HAP-1 (cell line): ENCODE data around the gene RNASE7.

Experiments
- DNase-seq, 2 experiments: peaks; one replicate each; pipeline ENCODE4 v3.0.0-alpha.2; 2016 to 2020; ENCODE audit warnings: low spot score in 2 of 2
- H3K27me3 ChIP-seq: fragments of 250-450 bp; sonication (Bioruptor Pico); 2 replicates; pipeline ENCODE4 v1.5.1; 2020; ENCODE audit warnings: low read depth, mild to moderate bottlenecking, moderate library complexity
- H3K36me3 ChIP-seq: fragments of 250-450 bp; sonication (Bioruptor Pico); replicated peaks from 2 replicates; pipeline ENCODE4 v1.5.1; 2020; ENCODE audit warnings: mild to moderate bottlenecking
- H3K4me1 ChIP-seq: fragments of 250-450 bp; sonication (Bioruptor Pico); 2 replicates; pipeline ENCODE4 v1.5.1; 2020; ENCODE audit warnings: mild to moderate bottlenecking
- H3K4me3 ChIP-seq: fragments of 250-450 bp; sonication (Bioruptor Pico); 2 replicates; pipeline ENCODE4 v1.5.1; 2020; ENCODE audit warnings: mild to moderate bottlenecking, moderate library complexity
- H3K9me3 ChIP-seq: fragments of 250-450 bp; sonication (Bioruptor Pico); 2 replicates; pipeline ENCODE4 v1.5.1; 2020; ENCODE audit warnings: mild to moderate bottlenecking, moderate library complexity
- in situ Hi-C: fragments of 300-500 bp; cut with MboI; formaldehyde crosslinking; loops from 3 replicates; pipeline ENCODE4 v1.14.3; 2020; ENCODE audit warnings: low sequenced_read_pairs, inconsistent platforms, mixed read lengths

Gene RNASE7

GRCh38 chr14:21057803-21058675 is 15.9 kb downstream of the RNASE7 start, which contains the start of gene RNASE8:
Gene RNASE8, plus strand, starts transcription at chr14:21057822. Its CDS starts 71 bp downstream, at chr14:21057893.
- Histone ChIP-seq H3K4me3 (no peak within 1 kb of the TSS), H3K4me1 (no peaks in the 10 kb centered on the region), H3K36me3 (no peaks in the 10 kb centered on the region), H3K9me3 (no peaks in the 10 kb centered on the region), H3K27me3 (peaks cover 2% of the 10 kb centered on the region)
- DNase-seq: no peak
- in situ Hi-C loops: no loop called here

- no peak overlapping the region for H3K4me3 ChIP-seq
- peaks cover 8% of the 10 kb centered on the region for H3K27me3 ChIP-seq
- no peak for DNase-seq
- in situ Hi-C loops: no loop called here
- H3K4me1 ChIP-seq: no peaks in the 10 kb centered on the region
- no peaks in the 10 kb centered on the region for H3K9me3 ChIP-seq
- no peaks in the 10 kb centered on the region for H3K36me3 ChIP-seq
These were observed 16.7 kb downstream of the RNASE7 start for GRCh38 chr14:21058903-21059302.

- DNase-seq: no peak
- in situ Hi-C loops: no loop called here
These were observed 17.9 kb downstream of the RNASE7 start for GRCh38 chr14:21059842-21060613.

GRCh38 chr14:21060614-21061346 is 18.6 kb downstream of the RNASE7 start:
- Histone ChIP-seq H3K4me1 (no peaks in the 10 kb centered on the region), H3K27me3 (peaks cover 15% of the 10 kb centered on the region), H3K36me3 (no peaks in the 10 kb centered on the region), H3K4me3 (no peak overlapping the region), H3K9me3 (no peaks in the 10 kb centered on the region)
- in situ Hi-C loops: no loop called here
- no peak for DNase-seq

More at GRCh38 chr14:21059842-21060613, 17.9 kb downstream of the RNASE7 start:
- no peaks in the 10 kb centered on the region for H3K36me3 ChIP-seq
- H3K4me1 ChIP-seq: no peaks in the 10 kb centered on the region
- peaks cover 8% of the 10 kb centered on the region for H3K27me3 ChIP-seq
- no peak overlapping the region for H3K4me3 ChIP-seq
- no peaks in the 10 kb centered on the region for H3K9me3 ChIP-seq

GRCh38 chr14:21061347-21061668 is 19.1 kb downstream of the RNASE7 start:
- in situ Hi-C loops: no loop called here
- no peak for DNase-seq

GRCh38 chr14:21063479-21063878 is 21.3 kb downstream of the RNASE7 start:
- no peak for DNase-seq
- Histone ChIP-seq H3K4me3 (no peak overlapping the region), H3K4me1 (no peaks in the 10 kb centered on the region), H3K27me3 (peaks cover 19% of the 10 kb centered on the region), H3K36me3 (no peaks in the 10 kb centered on the region), H3K9me3 (no peaks in the 10 kb centered on the region)
- in situ Hi-C loops: no loop called here

More at GRCh38 chr14:21061347-21061668, 19.1 kb downstream of the RNASE7 start:
- Histone ChIP-seq H3K4me1 (no peaks in the 10 kb centered on the region), H3K9me3 (no peaks in the 10 kb centered on the region), H3K27me3 (peaks cover 15% of the 10 kb centered on the region), H3K36me3 (no peaks in the 10 kb centered on the region), H3K4me3 (no peak overlapping the region)

GRCh38 chr14:21066882-21067502 is 24.8 kb downstream of the RNASE7 start:
- no peaks in the 10 kb centered on the region for H3K9me3 ChIP-seq
- in situ Hi-C loops: no loop called here
- H3K36me3 ChIP-seq: no peaks in the 10 kb centered on the region
- H3K27me3 ChIP-seq: peaks cover 19% of the 10 kb centered on the region
- H3K4me1 ChIP-seq: peaks cover 5% of the 10 kb centered on the region
- H3K4me3 ChIP-seq: no peak overlapping the region
- peak in 1 of 2 experiments; percentile 45 for DNase-seq

- Histone ChIP-seq H3K36me3 (no peaks in the 10 kb centered on the region), H3K4me3 (no peak overlapping the region), H3K27me3 (peaks cover 12% of the 10 kb centered on the region), H3K9me3 (no peaks in the 10 kb centered on the region), H3K4me1 (peaks cover 5% of the 10 kb centered on the region)
- DNase-seq: peak; percentile 55 to 76
- in situ Hi-C loops: no loop called here
These were observed 26.6 kb downstream of the RNASE7 start for GRCh38 chr14:21068521-21069387.

- Histone ChIP-seq H3K36me3 (no peaks in the 10 kb centered on the region), H3K4me3 (peak overlapping the region; percentile 32), H3K4me1 (peaks cover 5% of the 10 kb centered on the region), H3K27me3 (peaks cover 11% of the 10 kb centered on the region), H3K9me3 (no peaks in the 10 kb centered on the region)
- peak in 1 of 2 experiments; percentile 54 for DNase-seq
- in situ Hi-C loops: no loop called here
These were observed 27.4 kb downstream of the RNASE7 start for GRCh38 chr14:21069388-21070082.

- DNase-seq: peak; percentile 33 to 71
- H3K9me3 ChIP-seq: no peaks in the 10 kb centered on the region
- in situ Hi-C loops: no loop called here
- peaks cover 10% of the 10 kb centered on the region for H3K27me3 ChIP-seq
- H3K4me1 ChIP-seq: peaks cover 5% of the 10 kb centered on the region
- H3K4me3 ChIP-seq: peak within 1 kb of the TSS; percentile 53
- H3K36me3 ChIP-seq: no peaks in the 10 kb centered on the region; the same call in 1 of the 2 replicates
These were observed 28.0 kb downstream of the RNASE7 start, which contains the start of gene ARHGEF40 for GRCh38 chr14:21070083-21070609. Gene ARHGEF40, plus strand, starts transcription at chr14:21070304. Its CDS starts 93 bp downstream, at chr14:21070397.

- Histone ChIP-seq H3K4me3 (peak overlapping the region; percentile 53), H3K4me1 (peaks cover 5% of the 10 kb centered on the region), H3K9me3 (no peaks in the 10 kb centered on the region), H3K27me3 (peaks cover 4% of the 10 kb centered on the region), H3K36me3 (peaks cover 1% of the 10 kb centered on the region; the same call in 1 of the 2 replicates)
- peak; percentile 48 to 77 for DNase-seq
- in situ Hi-C loops: no loop called here
These were observed 28.6 kb downstream of the RNASE7 start for GRCh38 chr14:21070610-21071224.
